Measurements from ENCODE around the gene XAGE3.

DNA sequence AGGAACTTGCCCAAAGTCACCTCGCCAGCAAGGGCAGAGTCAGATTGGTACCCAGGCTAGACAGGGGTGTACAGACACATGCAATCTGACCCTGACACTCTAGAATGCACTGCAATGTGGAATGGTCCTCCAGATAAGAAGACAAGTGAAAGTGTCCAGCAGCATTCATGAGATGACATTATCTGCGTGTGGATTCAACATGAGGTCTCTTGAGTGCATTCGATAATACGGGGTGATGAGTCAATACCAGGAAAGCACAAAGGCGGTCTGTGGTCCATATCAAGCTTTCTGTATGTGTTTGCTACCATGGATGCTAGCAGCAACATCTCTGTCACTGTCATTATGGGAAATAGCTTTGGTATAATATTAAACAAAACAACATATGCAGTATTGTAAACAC is 6.8 kb upstream of the XAGE3 start:
- TF ChIP-seq, protein P1, sequence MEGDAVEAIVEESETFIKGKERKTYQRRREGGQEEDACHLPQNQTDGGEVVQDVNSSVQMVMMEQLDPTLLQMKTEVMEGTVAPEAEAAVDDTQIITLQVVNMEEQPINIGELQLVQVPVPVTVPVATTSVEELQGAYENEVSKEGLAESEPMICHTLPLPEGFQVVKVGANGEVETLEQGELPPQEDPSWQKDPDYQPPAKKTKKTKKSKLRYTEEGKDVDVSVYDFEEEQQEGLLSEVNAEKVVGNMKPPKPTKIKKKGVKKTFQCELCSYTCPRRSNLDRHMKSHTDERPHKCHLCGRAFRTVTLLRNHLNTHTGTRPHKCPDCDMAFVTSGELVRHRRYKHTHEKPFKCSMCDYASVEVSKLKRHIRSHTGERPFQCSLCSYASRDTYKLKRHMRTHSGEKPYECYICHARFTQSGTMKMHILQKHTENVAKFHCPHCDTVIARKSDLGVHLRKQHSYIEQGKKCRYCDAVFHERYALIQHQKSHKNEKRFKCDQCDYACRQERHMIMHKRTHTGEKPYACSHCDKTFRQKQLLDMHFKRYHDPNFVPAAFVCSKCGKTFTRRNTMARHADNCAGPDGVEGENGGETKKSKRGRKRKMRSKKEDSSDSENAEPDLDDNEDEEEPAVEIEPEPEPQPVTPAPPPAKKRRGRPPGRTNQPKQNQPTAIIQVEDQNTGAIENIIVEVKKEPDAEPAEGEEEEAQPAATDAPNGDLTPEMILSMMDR (conservative IDR thresholded peaks at IDR 0.05 in 1 of 2, IDR thresholded peaks at IDR 0.05 in 1 of 2; ENCODE audit: extremely low read depth in 1 of 2, insufficient read depth in 1 of 2, low read depth in 1 of 2, low read length in 2 of 2): no peak
- no peak for TF ChIP-seq EZH2 (IDR thresholded peaks at IDR 0.05; ENCODE audit: borderline replicate concordance, low read length)
